GM12875 (cell line): ENCODE results near the gene MTFR1L.

Source experiments
- H3K4me3 ChIP-seq: one replicate; pipeline ENCODE4 v1.5.1; 2011; ENCODE audit warnings: low read depth, low read length, control low read depth
- CTCF ChIP-seq: IDR thresholded peaks from 2 replicates; pipeline ENCODE4 v1.5.1; 2011; ENCODE audit warnings: low read depth, mild to moderate bottlenecking, control low read depth, inconsistent platforms, low read length, moderate library complexity, borderline replicate concordance; ENCODE audit not compliant: insufficient read depth

The MTFR1L gene

GRCh38 chr1:25782608-25783201 is 37.0 kb upstream of the MTFR1L start:
- H3K4me3 ChIP-seq: no peak overlapping the region
- TF ChIP-seq CTCF: no peak

GRCh38 chr1:25784575-25785051 is 35.1 kb upstream of the MTFR1L start:
- no peak for TF ChIP-seq CTCF
- H3K4me3 ChIP-seq: no peak overlapping the region

GRCh38 chr1:25785333-25786067 is 34.3 kb upstream of the MTFR1L start:
- no peak for TF ChIP-seq CTCF
- H3K4me3 ChIP-seq: no peak overlapping the region

- TF ChIP-seq CTCF: no peak
- H3K4me3 ChIP-seq: no peak overlapping the region
These were observed 32.6 kb upstream of the MTFR1L start for GRCh38 chr1:25786887-25787759.

GRCh38 chr1:25787760-25788166 is 32.0 kb upstream of the MTFR1L start:
- no peak for TF ChIP-seq CTCF
- no peak overlapping the region for H3K4me3 ChIP-seq

GRCh38 chr1:25790472-25790871 is 29.3 kb upstream of the MTFR1L start:
- TF ChIP-seq CTCF: no peak
- no peak overlapping the region for H3K4me3 ChIP-seq
